GM12865 (cell line): ENCODE results near the gene CFAP100.

Experiments
- DNase-seq: peaks from one replicate; pipeline ENCODE4 v3.0.0; 2010; ENCODE audit warnings: low read depth
- H3K4me3 ChIP-seq: 2 replicates; pipeline ENCODE4 v1.5.1; 2011; ENCODE audit warnings: mild to moderate bottlenecking, low read depth, low read length, control low read depth
- TF ChIP-seq, protein P1 (sequence below): IDR thresholded peaks from 2 replicates; pipeline ENCODE4 v1.5.1; 2011; ENCODE audit warnings: low read length, control low read depth, low read depth, inconsistent platforms; ENCODE audit not compliant: insufficient read depth; ENCODE audit errors: missing control alignments

CFAP100 gene

DNA sequence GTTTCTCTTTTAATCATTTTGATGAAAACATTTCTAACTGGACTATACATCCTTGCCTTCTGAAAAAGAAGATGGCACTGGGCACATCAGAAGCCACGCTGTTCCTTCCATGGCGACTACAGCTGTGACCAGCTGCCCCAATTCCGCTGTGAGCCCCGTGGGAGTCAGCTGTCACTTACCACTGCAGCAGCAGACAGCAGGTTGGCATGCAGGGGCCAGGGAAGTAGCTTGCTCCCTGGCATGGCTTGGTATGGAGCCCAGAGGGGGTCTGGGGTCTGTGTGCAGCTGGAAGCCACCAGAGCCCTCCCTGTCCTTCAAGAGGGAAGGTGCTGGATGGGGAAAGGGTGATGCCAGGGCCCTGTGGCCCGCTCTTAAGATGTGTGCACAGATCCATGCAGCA is 85.5 kb downstream of the CFAP100 start:
- no peak overlapping the region for H3K4me3 ChIP-seq
- TF ChIP-seq, protein P1, sequence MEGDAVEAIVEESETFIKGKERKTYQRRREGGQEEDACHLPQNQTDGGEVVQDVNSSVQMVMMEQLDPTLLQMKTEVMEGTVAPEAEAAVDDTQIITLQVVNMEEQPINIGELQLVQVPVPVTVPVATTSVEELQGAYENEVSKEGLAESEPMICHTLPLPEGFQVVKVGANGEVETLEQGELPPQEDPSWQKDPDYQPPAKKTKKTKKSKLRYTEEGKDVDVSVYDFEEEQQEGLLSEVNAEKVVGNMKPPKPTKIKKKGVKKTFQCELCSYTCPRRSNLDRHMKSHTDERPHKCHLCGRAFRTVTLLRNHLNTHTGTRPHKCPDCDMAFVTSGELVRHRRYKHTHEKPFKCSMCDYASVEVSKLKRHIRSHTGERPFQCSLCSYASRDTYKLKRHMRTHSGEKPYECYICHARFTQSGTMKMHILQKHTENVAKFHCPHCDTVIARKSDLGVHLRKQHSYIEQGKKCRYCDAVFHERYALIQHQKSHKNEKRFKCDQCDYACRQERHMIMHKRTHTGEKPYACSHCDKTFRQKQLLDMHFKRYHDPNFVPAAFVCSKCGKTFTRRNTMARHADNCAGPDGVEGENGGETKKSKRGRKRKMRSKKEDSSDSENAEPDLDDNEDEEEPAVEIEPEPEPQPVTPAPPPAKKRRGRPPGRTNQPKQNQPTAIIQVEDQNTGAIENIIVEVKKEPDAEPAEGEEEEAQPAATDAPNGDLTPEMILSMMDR: no peak

GRCh38 chr3:126480861-126481260 is 86.2 kb downstream of the CFAP100 start:
- no peak for DNase-seq
- no peak overlapping the region for H3K4me3 ChIP-seq
- TF ChIP-seq, protein P1: no peak

More for the DNA sequence above, 85.5 kb downstream of the CFAP100 start:
- DNase-seq: no peak

DNA sequence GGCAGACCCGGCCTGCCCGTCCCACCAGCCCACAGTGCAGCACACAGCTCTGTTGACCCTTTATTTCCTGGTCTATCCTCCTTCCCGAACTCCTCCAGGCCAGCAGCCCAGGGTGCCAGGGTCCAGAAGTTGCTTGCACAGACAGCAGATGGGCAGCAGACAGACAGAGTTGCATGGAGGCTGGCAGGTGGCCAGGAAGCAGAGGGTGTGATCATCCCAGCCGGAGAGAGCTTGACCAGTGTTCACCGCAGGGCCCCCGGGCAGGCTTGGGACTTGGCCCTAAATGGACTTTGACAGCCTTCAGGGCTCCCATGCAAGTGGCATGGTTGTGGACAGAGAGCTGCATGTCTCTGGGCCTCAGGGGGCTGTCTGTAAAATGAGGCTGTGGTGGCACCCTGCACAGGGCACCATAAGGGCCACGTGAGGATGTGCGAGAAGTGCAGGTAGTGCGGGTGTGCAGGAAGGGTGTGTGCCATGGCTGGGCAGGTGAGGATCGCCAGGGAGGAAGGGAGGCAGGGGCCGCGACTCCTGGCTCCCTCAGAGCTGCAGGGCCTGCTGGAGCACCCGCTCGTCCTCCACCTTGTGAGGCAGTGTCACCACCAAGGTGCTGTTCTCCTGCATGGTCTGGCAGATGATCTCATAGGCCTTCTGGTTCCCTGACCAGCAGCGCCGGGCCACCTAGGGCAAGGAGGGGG is 87.2 kb downstream of the CFAP100 start:
- DNase-seq: no peak
- H3K4me3 ChIP-seq: no peak overlapping the region
- TF ChIP-seq, protein P1: no peak

- TF ChIP-seq, protein P1: no peak
- no peak overlapping the region for H3K4me3 ChIP-seq
- DNase-seq: no peak
Observed at GRCh38 chr3:126482503-126483255, 88.0 kb downstream of the CFAP100 start.

DNA sequence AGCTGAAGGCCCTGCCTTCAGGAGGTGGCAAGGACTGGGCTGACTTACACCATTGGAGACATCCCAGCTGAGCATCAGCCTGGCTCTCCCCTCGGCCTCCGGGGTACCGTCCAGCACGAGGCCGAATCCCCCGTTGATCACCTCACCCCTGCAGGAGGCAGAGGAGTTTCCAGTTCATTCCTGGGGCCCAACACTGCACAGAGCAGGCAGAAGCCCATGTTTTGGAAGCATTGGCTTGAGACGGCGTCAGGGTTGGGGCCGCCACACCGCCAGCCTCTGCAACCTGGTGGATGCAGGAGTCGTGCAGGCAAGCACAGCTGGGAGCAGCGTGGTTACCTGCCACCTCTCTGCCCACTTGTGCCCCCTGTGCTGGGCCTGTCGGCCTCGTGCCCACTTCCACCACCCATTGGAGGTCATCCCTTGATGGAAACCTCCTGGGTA is 88.6 kb downstream of the CFAP100 start:
- DNase-seq: no peak

DNA sequence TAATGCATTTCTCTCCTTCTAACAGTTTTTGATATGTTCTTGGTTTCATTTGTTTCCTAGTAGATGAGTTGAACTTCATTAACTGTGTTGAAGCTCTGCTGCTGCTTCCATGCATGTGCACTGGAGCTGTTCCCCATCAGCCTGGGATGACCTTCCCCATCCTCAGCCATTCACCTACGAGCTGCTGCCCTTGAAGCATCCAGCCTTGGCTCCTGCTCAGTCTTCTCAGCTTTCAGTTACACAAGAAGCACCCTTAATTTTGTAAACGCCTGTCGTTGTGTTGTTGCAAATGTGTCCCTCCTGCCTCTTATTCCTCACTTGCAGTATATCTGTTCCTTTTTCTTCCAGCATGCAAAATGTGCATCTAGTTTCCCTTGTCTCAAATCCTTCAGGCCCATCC is 89.4 kb downstream of the CFAP100 start:
- DNase-seq: no peak
- TF ChIP-seq, protein P1: no peak
- no peak overlapping the region for H3K4me3 ChIP-seq

More for the DNA sequence above, 88.6 kb downstream of the CFAP100 start:
- no peak overlapping the region for H3K4me3 ChIP-seq
- TF ChIP-seq, protein P1: no peak
